HCT116 (cell line): ENCODE data around the gene TRRAP. TPM values are rescaled to one million over a fixed set of nuclear protein-coding genes. Genes with fewer than 3 reads are reported as not detected.

Experiments
- ATAC-seq: fragments of 200-7000 bp; cut with Tn5 transposase; 2 replicates; pipeline ENCODE4 v1.9.1; 2020; ENCODE audit warnings: mild to moderate bottlenecking, moderate library complexity
- BruUV-seq: library from RNA; stranded (reverse); fragments of 400-500 nt; replicated peaks from 2 replicates; lab custom pipeline; 2021; lab: Mats Ljungman, UMichigan
- CTCF ChIA-PET: fragments of 300-600 bp; sonication (Branson Sonifier 250); formaldehyde crosslinking; loops from one replicate; lab custom pipeline; 2021; ENCODE audit warnings: antibody characterized with exemption; lab: Charles Lee
- POLR2A ChIA-PET: fragments of 300-600, 350-600 bp; sonication (Branson Sonifier 250); formaldehyde crosslinking; loops from one replicate; lab custom pipeline; 2021; ENCODE audit warnings: antibody characterized with exemption; lab: Charles Lee
- RAD21 ChIA-PET, 2 experiments: fragments of 300-600 bp; sonication (Branson Sonifier 250); formaldehyde crosslinking; loops; one replicate each; lab custom pipeline; 2023; ENCODE audit warnings: low total read pairs in 2 of 2; ENCODE audit not compliant: uncharacterized antibody in 2 of 2, unreplicated experiment in 2 of 2, low non-redundant PET in 1 of 2; lab: Charles Lee
- DNase-seq: peaks from one replicate; pipeline ENCODE4 v3.0.0-alpha.2; 2010; ENCODE audit warnings: low read depth, low spot score
- H2AFZ ChIP-seq: fragments of 200-600 bp; shearing (Covaris generic), sonication (generic); 2 replicates; pipeline ENCODE4 v1.6.1; 2017; ENCODE audit warnings: low read depth, mixed run types, mixed read lengths, antibody characterized with exemption, low read length; ENCODE audit not compliant: poor library complexity, severe bottlenecking
- H3K27ac ChIP-seq: 2 replicates; pipeline ENCODE4 v1.5.1; 2012; ENCODE audit warnings: low read depth, low read length
- H3K27me3 ChIP-seq: fragments of 200-600 bp; sonication (generic); 2 replicates; pipeline ENCODE4 v1.6.1; 2016; ENCODE audit warnings: mixed run types, low read length, mixed read lengths; ENCODE audit not compliant: insufficient read depth
- H3K36me3 ChIP-seq, 2 experiments: fragments of 200-500 bp in 1 of 2; fragments of 200-600 bp in 1 of 2; sonication (Bioruptor generic) in 1 of 2; sonication (generic) in 1 of 2; 2 replicates each; pipeline versions ENCODE4 v1.5.1 to v1.6.1; 2014 to 2016; ENCODE audit warnings: low read length in 2 of 2, inconsistent platforms in 1 of 2, mixed read lengths in 1 of 2, mixed run types in 1 of 2; ENCODE audit not compliant: insufficient read depth in 2 of 2, control insufficient read depth in 1 of 2
- H3K4me1 ChIP-seq, 2 experiments: fragments of 200-600 bp in 1 of 2; sonication (generic) in 1 of 2; 2 replicates each; pipeline versions ENCODE4 v1.5.1 to v1.6.1; 2012 to 2017; ENCODE audit warnings: low read length in 2 of 2, inconsistent platforms in 1 of 2, mild to moderate bottlenecking in 1 of 2, mixed read lengths in 1 of 2, mixed run types in 1 of 2, moderate library complexity in 1 of 2; ENCODE audit not compliant: insufficient read depth in 2 of 2, control insufficient read depth in 1 of 2
- H3K4me2 ChIP-seq: fragments of 200-600 bp; sonication (generic); 2 replicates; pipeline ENCODE4 v1.6.1; 2017; ENCODE audit warnings: mixed run types, low read length, mixed read lengths
- H3K4me3 ChIP-seq, 2 experiments: fragments of 200-600 bp in 1 of 2; sonication (generic) in 1 of 2; replicated peaks in 1 of 2; 2 replicates each; pipeline ENCODE4 v1.5.1; 2011 to 2016; ENCODE audit warnings: low read length in 2 of 2, control low read depth in 1 of 2, low read depth in 1 of 2, mild to moderate bottlenecking in 1 of 2, mixed read lengths in 1 of 2, mixed run types in 1 of 2
- H3K79me2 ChIP-seq: fragments of 200-600 bp; sonication (generic); 2 replicates; pipeline ENCODE4 v1.6.1; 2017; ENCODE audit warnings: mild to moderate bottlenecking, mixed run types, low read length, moderate library complexity, mixed read lengths; ENCODE audit not compliant: insufficient read depth
- H3K9ac ChIP-seq: fragments of 200-600 bp; sonication (generic); 2 replicates; pipeline ENCODE4 v1.6.1; 2016; ENCODE audit warnings: low read length, mixed read lengths
- H3K9me2 ChIP-seq: fragments of 200-600 bp; sonication (generic), shearing (Covaris generic); 2 replicates; pipeline ENCODE4 v1.6.1; 2017; ENCODE audit warnings: mixed run types, mild to moderate bottlenecking, moderate library complexity; ENCODE audit not compliant: insufficient read depth
- H3K9me3 ChIP-seq, 2 experiments: fragments of 200-500 bp in 1 of 2; fragments of 200-600 bp in 1 of 2; sonication (Bioruptor generic) in 1 of 2; sonication (generic) in 1 of 2; 2 replicates each; pipeline ENCODE4 v1.6.1; 2014 to 2017; ENCODE audit warnings: low read length in 2 of 2, mixed read lengths in 2 of 2, inconsistent platforms in 1 of 2, low read depth in 1 of 2, mild to moderate bottlenecking in 1 of 2, mixed run types in 1 of 2, moderate library complexity in 1 of 2; ENCODE audit not compliant: control insufficient read depth in 1 of 2, insufficient read depth in 1 of 2
- H4K20me1 ChIP-seq: fragments of 200-600 bp; sonication (generic), shearing (Covaris generic); 2 replicates; pipeline ENCODE4 v1.6.1; 2017; ENCODE audit warnings: mixed run types, mild to moderate bottlenecking, moderate library complexity; ENCODE audit not compliant: insufficient read depth
- CBX3 ChIP-seq: IDR thresholded peaks from 2 replicates; pipeline ENCODE4 v1.6.1; 2012; ENCODE audit warnings: low read depth
- EGR1 ChIP-seq: IDR thresholded peaks from 2 replicates; pipeline ENCODE4 v1.6.1; 2012; ENCODE audit warnings: low read depth
- EZH2phosphoT487 ChIP-seq: fragments of 200-600 bp; IDR thresholded peaks from 2 replicates; pipeline ENCODE4 v1.6.1; 2018; ENCODE audit warnings: antibody characterized with exemption, borderline replicate concordance
- POLR2A ChIP-seq: IDR thresholded peaks from 2 replicates; pipeline ENCODE4 v1.7.0; 2011; ENCODE audit warnings: borderline replicate concordance; ENCODE audit not compliant: insufficient read depth, insufficient read length; ENCODE audit errors: extremely low read depth
- POLR2AphosphoS5 ChIP-seq: IDR thresholded peaks from 2 replicates; pipeline ENCODE4 v1.6.1; 2011; ENCODE audit warnings: mild to moderate bottlenecking, low read depth, low read length, moderate library complexity
- RAD21 ChIP-seq: IDR thresholded peaks from 2 replicates; pipeline ENCODE4 v1.6.1; 2012; ENCODE audit warnings: low read depth, mild to moderate bottlenecking
- YY1 ChIP-seq: IDR thresholded peaks from 2 replicates; pipeline ENCODE4 v1.6.1; 2011; ENCODE audit warnings: low read length, low read depth, moderate library complexity, mild to moderate bottlenecking; ENCODE audit not compliant: insufficient replicate concordance; ENCODE audit errors: extremely low read depth
- ZNF274 ChIP-seq: fragments of 200-500 bp; sonication (Bioruptor generic); IDR thresholded peaks from 2 replicates; pipeline ENCODE4 v1.6.1; 2014; ENCODE audit warnings: mild to moderate bottlenecking, low read depth, low read length, inconsistent platforms
- intact Hi-C: fragments of 100-400 bp; cut with micrococcal nuclease; formaldehyde crosslinking; loops from 2 replicates; pipeline ENCODE4 v1.10.0; 2022
- total RNA-seq: library from RNA; stranded (reverse); gene quantifications from one replicate; pipeline ENCODE4 v1.2.1, GENCODE V29; 2021; ENCODE audit not compliant: unreplicated experiment
- TF ChIP-seq, protein P1 (sequence below), 3 experiments: fragments of 200-600 bp in 1 of 3; sonication (generic) in 1 of 3; IDR thresholded peaks in 2 of 3; conservative IDR thresholded peaks in 1 of 3; 2 replicates each; pipeline ENCODE4 v1.5.1; 2012 to 2017; ENCODE audit warnings: low read depth in 2 of 3, low read length in 2 of 3, antibody characterized with exemption in 1 of 3, borderline replicate concordance in 1 of 3, control low read depth in 1 of 3, mild to moderate bottlenecking in 1 of 3, mixed read lengths in 1 of 3, mixed run types in 1 of 3, moderate library complexity in 1 of 3; ENCODE audit not compliant: insufficient read depth in 1 of 3
- TF ChIP-seq, protein P2 (sequence below): IDR thresholded peaks from 2 replicates; pipeline ENCODE4 v1.6.1; 2012

The TRRAP gene
- total RNA-seq, 1 experiment from 2014 or later: 44.5 TPM

DNA sequence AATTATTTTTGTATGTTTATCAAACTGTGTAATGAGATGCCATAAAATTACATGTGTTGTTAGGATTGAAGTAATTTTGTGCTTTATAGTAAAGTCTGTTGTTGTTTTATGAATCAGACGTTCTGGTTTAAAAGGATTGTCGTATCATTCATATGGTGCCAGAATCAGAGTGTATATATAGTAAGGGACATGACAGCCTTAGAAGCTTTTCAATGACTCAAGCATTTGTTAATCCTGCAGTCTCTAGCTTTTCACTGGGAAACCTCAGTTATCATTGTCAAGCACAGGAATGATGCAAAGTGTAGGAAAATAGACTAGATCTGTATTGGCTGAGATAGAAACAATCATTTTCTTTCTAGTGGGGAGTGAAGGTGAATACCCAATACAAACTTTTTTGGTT, 57.5 kb downstream of the TRRAP start:
- H3K79me2 ChIP-seq: no peaks in the 10 kb centered on the region
- CTCF ChIA-PET: no interaction called here
- BruUV-seq: no TSS peak
- no peaks in the 10 kb centered on the region for H3K4me1 ChIP-seq
- intact Hi-C loops: loop anchor here (2.0 kb wide), 1 partner anchor 29 kb away; no protein-coding TSS in a partner anchor
- H3K4me3 ChIP-seq: no peak overlapping the region
- DNase-seq: no peak
- RAD21 ChIA-PET: no interaction called here
- no peaks in the 10 kb centered on the region for H3K27me3 ChIP-seq
- peaks cover 50 to 82% of the 10 kb centered on the region in 2 experiments for H3K36me3 ChIP-seq
- H3K9me3 ChIP-seq: no peaks in the 10 kb centered on the region
- no peak overlapping the region for H2AFZ ChIP-seq
- no peak overlapping the region for H3K4me2 ChIP-seq
- no peak for ATAC-seq
- POLR2A ChIA-PET: no interaction called here
- no peaks in the 10 kb centered on the region for H3K9me2 ChIP-seq
- H3K9ac ChIP-seq: no peak overlapping the region
- no peak for TF ChIP-seq EGR1
- TF ChIP-seq POLR2AphosphoS5: no peak
- no peak for TF ChIP-seq POLR2A
- no peak for TF ChIP-seq YY1
- no peak for TF ChIP-seq RAD21
- TF ChIP-seq, protein P1, sequence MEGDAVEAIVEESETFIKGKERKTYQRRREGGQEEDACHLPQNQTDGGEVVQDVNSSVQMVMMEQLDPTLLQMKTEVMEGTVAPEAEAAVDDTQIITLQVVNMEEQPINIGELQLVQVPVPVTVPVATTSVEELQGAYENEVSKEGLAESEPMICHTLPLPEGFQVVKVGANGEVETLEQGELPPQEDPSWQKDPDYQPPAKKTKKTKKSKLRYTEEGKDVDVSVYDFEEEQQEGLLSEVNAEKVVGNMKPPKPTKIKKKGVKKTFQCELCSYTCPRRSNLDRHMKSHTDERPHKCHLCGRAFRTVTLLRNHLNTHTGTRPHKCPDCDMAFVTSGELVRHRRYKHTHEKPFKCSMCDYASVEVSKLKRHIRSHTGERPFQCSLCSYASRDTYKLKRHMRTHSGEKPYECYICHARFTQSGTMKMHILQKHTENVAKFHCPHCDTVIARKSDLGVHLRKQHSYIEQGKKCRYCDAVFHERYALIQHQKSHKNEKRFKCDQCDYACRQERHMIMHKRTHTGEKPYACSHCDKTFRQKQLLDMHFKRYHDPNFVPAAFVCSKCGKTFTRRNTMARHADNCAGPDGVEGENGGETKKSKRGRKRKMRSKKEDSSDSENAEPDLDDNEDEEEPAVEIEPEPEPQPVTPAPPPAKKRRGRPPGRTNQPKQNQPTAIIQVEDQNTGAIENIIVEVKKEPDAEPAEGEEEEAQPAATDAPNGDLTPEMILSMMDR (IDR thresholded peaks at IDR 0.05 in 2 of 3, conservative IDR thresholded peaks at IDR 0.05 in 1 of 3; ENCODE audit: borderline replicate concordance in 1 of 3, insufficient read depth in 1 of 3, low read depth in 2 of 3, low read length in 2 of 3): no peak
- TF ChIP-seq CBX3: no peak
- no peak for TF ChIP-seq EZH2phosphoT487
- TF ChIP-seq ZNF274: no peak
- TF ChIP-seq, protein P2, sequence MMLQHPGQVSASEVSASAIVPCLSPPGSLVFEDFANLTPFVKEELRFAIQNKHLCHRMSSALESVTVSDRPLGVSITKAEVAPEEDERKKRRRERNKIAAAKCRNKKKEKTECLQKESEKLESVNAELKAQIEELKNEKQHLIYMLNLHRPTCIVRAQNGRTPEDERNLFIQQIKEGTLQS: no peak
- H4K20me1 ChIP-seq: no peaks in the 10 kb centered on the region
- no peak overlapping the region for H3K27ac ChIP-seq
